Endothelial cell of umbilical vein (primary cell): ENCODE data around the gene SRL. TPM values are rescaled to one million over a fixed set of nuclear protein-coding genes. Genes with fewer than 3 reads are reported as not detected.

Source experiments
- BruUV-seq: library from RNA; stranded (reverse); fragments of 400-500 nt; replicated peaks from 2 replicates; lab custom pipeline; 2021; lab: Mats Ljungman, UMichigan
- CTCF ChIA-PET: fragments of 300-600, 350-600 bp; sonication (Branson Sonifier 250); formaldehyde crosslinking; loops from one replicate; lab custom pipeline; 2021; ENCODE audit warnings: antibody characterized with exemption, inconsistent platforms; lab: Charles Lee
- POLR2A ChIA-PET: fragments of 300-600, 350-600 bp; sonication (Branson Sonifier 250); formaldehyde crosslinking; loops from one replicate; lab custom pipeline; 2021; ENCODE audit warnings: antibody characterized with exemption, inconsistent platforms; lab: Charles Lee
- DNase-seq: peaks from one replicate; pipeline ENCODE4 v3.0.0-alpha.2; 2011; ENCODE audit warnings: low read depth, low spot score
- FAIRE-seq: peaks from 2 replicates; lab custom pipeline; 2011; peaks lifted over from hg19 to GRCh38; lab: Jason Lieb, UNC
- H2AFZ ChIP-seq: 2 replicates; pipeline ENCODE4 v1.6.0; 2012; ENCODE audit warnings: low read depth, low read length, control low read depth, inconsistent platforms
- H3K27ac ChIP-seq: 2 replicates; pipeline ENCODE4 v1.5.1; 2011; ENCODE audit warnings: low read depth, mild to moderate bottlenecking, control low read depth, low read length, moderate library complexity; ENCODE audit not compliant: insufficient read depth
- H3K27me3 ChIP-seq, 2 experiments: 2 replicates each; pipeline versions ENCODE4 v1.6.0 to v1.6.1; 2011; ENCODE audit warnings: low read length in 2 of 2, mixed read lengths in 1 of 2; ENCODE audit not compliant: control insufficient read depth in 2 of 2, insufficient read depth in 2 of 2
- H3K36me3 ChIP-seq, 2 experiments: 2 replicates in 1 of 2; 3 replicates in 1 of 2; pipeline ENCODE4 v1.5.1; 2011; ENCODE audit warnings: low read length in 2 of 2, mild to moderate bottlenecking in 1 of 2, moderate library complexity in 1 of 2; ENCODE audit not compliant: control insufficient read depth in 2 of 2, insufficient read depth in 2 of 2; ENCODE audit errors: extremely low read depth in 1 of 2
- H3K4me1 ChIP-seq: 3 replicates; pipeline ENCODE4 v1.5.1; 2011; ENCODE audit warnings: mild to moderate bottlenecking, low read length; ENCODE audit not compliant: control insufficient read depth, insufficient read depth; ENCODE audit errors: extremely low read depth
- H3K4me2 ChIP-seq: 2 replicates; pipeline ENCODE4 v1.6.1; 2011; ENCODE audit warnings: low read length, control low read depth, mixed read lengths; ENCODE audit not compliant: insufficient read depth
- H3K4me3 ChIP-seq, 3 experiments: fragments of 200-600 bp in 1 of 3; sonication (generic), shearing (Covaris generic) in 1 of 3; replicated peaks in 1 of 3; 2 replicates each; pipeline ENCODE4 v1.5.1; 2011 to 2016; ENCODE audit warnings: control low read depth in 3 of 3, low read length in 3 of 3, mild to moderate bottlenecking in 2 of 3, inconsistent platforms in 1 of 3, low read depth in 1 of 3, moderate library complexity in 1 of 3; ENCODE audit not compliant: insufficient read depth in 1 of 3
- H3K79me2 ChIP-seq: 2 replicates; pipeline ENCODE4 v1.6.0; 2012; ENCODE audit warnings: low read length, inconsistent platforms; ENCODE audit not compliant: control insufficient read depth, insufficient read depth
- H3K9ac ChIP-seq: replicated peaks from 2 replicates; pipeline ENCODE3; 2011; ENCODE audit warnings: low read length, control low read depth; ENCODE audit not compliant: insufficient read depth; ENCODE audit errors: extremely low read depth
- H3K9me1 ChIP-seq: replicated peaks from 3 replicates; pipeline ENCODE4 v1.6.0; 2011; ENCODE audit warnings: mild to moderate bottlenecking, low read length; ENCODE audit not compliant: control insufficient read depth, insufficient read depth; ENCODE audit errors: extremely low read depth
- H3K9me3 ChIP-seq: replicated peaks from 2 replicates; pipeline ENCODE4 v1.5.1; 2012; ENCODE audit warnings: low read length, inconsistent platforms; ENCODE audit not compliant: control insufficient read depth, insufficient read depth
- H4K20me1 ChIP-seq: replicated peaks from 2 replicates; pipeline ENCODE3; 2011; ENCODE audit warnings: mild to moderate bottlenecking, low read length; ENCODE audit not compliant: control insufficient read depth, insufficient read depth; ENCODE audit errors: extremely low read depth
- CTCF ChIP-seq, 2 donors: IDR thresholded peaks; 1 replicate in 1 of 2; 2 replicates in 1 of 2; pipeline ENCODE4 v1.5.1; 2011; ENCODE audit warnings: low read length in 2 of 2, mild to moderate bottlenecking in 2 of 2, moderate library complexity in 2 of 2, control low read depth in 1 of 2, inconsistent platforms in 1 of 2, low read depth in 1 of 2; ENCODE audit not compliant: insufficient read depth in 1 of 2; ENCODE audit errors: extremely low read depth in 1 of 2
- EZH2 ChIP-seq: IDR thresholded peaks from 2 replicates; pipeline ENCODE4 v1.6.1; 2012; ENCODE audit warnings: borderline replicate concordance, low read depth, mild to moderate bottlenecking, moderate library complexity, low read length, inconsistent platforms; ENCODE audit not compliant: severe bottlenecking
- FOS ChIP-seq: IDR thresholded peaks from 2 replicates; pipeline ENCODE4 v1.6.1; 2011; ENCODE audit warnings: mild to moderate bottlenecking, low read length, moderate library complexity, borderline replicate concordance; ENCODE audit not compliant: insufficient read depth
- GATA2 ChIP-seq: IDR thresholded peaks from 2 replicates; pipeline ENCODE4 v1.7.0; 2011; ENCODE audit warnings: low read depth, mild to moderate bottlenecking, moderate library complexity, mixed read lengths, low read length; ENCODE audit not compliant: insufficient read length, insufficient read depth
- JUN ChIP-seq: IDR thresholded peaks from 2 replicates; pipeline ENCODE4 v1.6.1; 2011; ENCODE audit warnings: borderline replicate concordance, low read depth; ENCODE audit not compliant: insufficient read length, insufficient read depth
- MAX ChIP-seq: IDR thresholded peaks from 2 replicates; pipeline ENCODE4 v1.6.1; 2011; ENCODE audit not compliant: insufficient read depth, insufficient read length
- MYC ChIP-seq: IDR thresholded peaks from one replicate; pipeline ENCODE4 v1.6.1; 2011; ENCODE audit warnings: mild to moderate bottlenecking, low read depth, low read length
- POLR2A ChIP-seq: IDR thresholded peaks from 2 replicates; pipeline ENCODE4 v1.6.1; 2012; ENCODE audit warnings: low read depth, mild to moderate bottlenecking, control low read depth, low read length
- POLR2AphosphoS5 ChIP-seq: IDR thresholded peaks from 2 replicates; pipeline ENCODE4 v1.6.1; 2012; ENCODE audit warnings: low read depth, mild to moderate bottlenecking, control low read depth, low read length, moderate library complexity; ENCODE audit not compliant: insufficient read depth
- dilution Hi-C: fragments of 300-500 bp; cut with MboI; formaldehyde crosslinking; loops from one replicate; pipeline ENCODE4 v1.15.0; 2019; ENCODE audit warnings: low sequenced_read_pairs; ENCODE audit not compliant: extremely low pct_ligation_motif_present
- intact Hi-C: fragments of 100-400 bp; cut with micrococcal nuclease; formaldehyde crosslinking; loops from one replicate; pipeline ENCODE4 v1.10.0; 2022
- polyA plus RNA-seq, 4 experiments: library from polyadenylated mRNA; depleted of rRNA in 3 of 4; stranded (reverse) in 3 of 4; unstranded in 1 of 4; fragments of >200 nt; gene quantifications; 2 replicates each; pipeline versions ENCODE4 v1.2.1 to v1.2.3, GENCODE V29; 2011 to 2012; ENCODE audit warnings: missing spikeins in 1 of 4
- total RNA-seq: library from RNA; stranded (reverse); gene quantifications from 2 replicates; pipeline ENCODE4 v1.2.3, GENCODE V29; 2021

Gene SRL
- total and polyA plus RNA-seq, 2 donors (not counting 3 experiments of a cell fraction or from before 2014, with no cell fraction given), result 0.21 to 0.29 TPM

DNA sequence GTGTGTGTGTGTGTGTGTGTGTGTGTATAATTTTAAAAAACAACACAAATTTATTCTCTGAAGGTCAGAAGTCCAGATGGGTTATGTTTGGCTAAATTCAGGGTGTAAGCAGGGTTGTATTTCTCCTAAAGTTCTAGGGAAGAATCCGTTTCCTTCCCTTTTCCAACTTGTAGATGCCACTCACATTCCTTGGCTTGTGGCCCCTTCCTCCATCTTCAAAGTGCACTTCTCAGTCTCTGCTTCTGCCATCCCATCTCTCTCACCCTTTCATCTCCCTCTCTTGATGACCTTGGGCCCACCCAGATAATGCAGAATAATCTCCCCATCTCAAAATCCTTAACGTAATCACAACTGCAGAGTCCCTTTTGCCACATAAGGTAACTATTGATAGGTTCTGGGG lies 38.7 kb upstream of the SRL start:
- no peaks in the 10 kb centered on the region for H3K9me3 ChIP-seq
- no peaks in the 10 kb centered on the region for H3K36me3 ChIP-seq
- no peak overlapping the region for H3K4me3 ChIP-seq
- DNase-seq (no peak), FAIRE-seq (no peak)
- ChIA-PET CTCF (interaction anchor here (1.1 kb wide), 1 partner anchor 8 kb away, joined by 3 read pairs; no protein-coding TSS in a partner anchor), POLR2A (no interaction called here)
- H4K20me1 ChIP-seq, result no peaks in the 10 kb centered on the region
- no peaks in the 10 kb centered on the region for H3K4me1 ChIP-seq
- peaks cover 0 to 4% of the 10 kb centered on the region in 2 experiments for H3K27me3 ChIP-seq
- no peak overlapping the region for H3K27ac ChIP-seq
- TF ChIP-seq POLR2AphosphoS5, result no peak
- TF ChIP-seq CTCF (IDR thresholded peaks at IDR 0.05; ENCODE audit: extremely low read depth in 1 of 2, insufficient read depth in 1 of 2, low read depth in 1 of 2, low read length in 2 of 2), result no peak
- TF ChIP-seq JUN, result no peak
- no peak for TF ChIP-seq EZH2
- no peak for TF ChIP-seq MAX
- TF ChIP-seq FOS, result no peak
- TF ChIP-seq POLR2A, result no peak
- TF ChIP-seq GATA2, result no peak
- no peak for TF ChIP-seq MYC
- BruUV-seq, result no TSS peak
- no peak overlapping the region for H3K9ac ChIP-seq
- dilution Hi-C loops, result no loop called here
- intact Hi-C loops, result no loop called here
- H2AFZ ChIP-seq, result no peak overlapping the region
- no peak overlapping the region for H3K4me2 ChIP-seq
- H3K9me1 ChIP-seq, result no peaks in the 10 kb centered on the region
- H3K79me2 ChIP-seq, result no peaks in the 10 kb centered on the region
